ENCODE measurements around the gene ARRDC2.

GRCh38 chr19:17975032-17975431 lies 32.9 kb upstream of the ARRDC2 start:
- no peak for TF ChIP-seq EP400 (IDR thresholded peaks at IDR 0.05)
- TF ChIP-seq YY1 (IDR thresholded peaks at IDR 0.05; ENCODE audit: borderline replicate concordance in 1 of 3, control insufficient read depth in 1 of 3, extremely low read depth in 1 of 3, insufficient read depth in 3 of 3, insufficient read length in 1 of 3, insufficient replicate concordance in 2 of 3, low read depth in 1 of 3, low read length in 2 of 3) = no peak
- TF ChIP-seq ZNF449 (CRISPR knock-in tag; IDR thresholded peaks at IDR 0.05) = no peak
- TF ChIP-seq KDM1A (IDR thresholded peaks at IDR 0.05) = no peak
- TF ChIP-seq CBX2 (IDR thresholded peaks at IDR 0.05; ENCODE audit: insufficient read depth, low read length, poor library complexity, severe bottlenecking) = no peak
- TF ChIP-seq POLR2AphosphoS5 (IDR thresholded peaks at IDR 0.05; ENCODE audit: control insufficient read depth, insufficient read depth, low read depth, low read length) = no peak
- no peak for TF ChIP-seq ZBTB8A (IDR thresholded peaks at IDR 0.05; ENCODE audit: partially characterized antibody)
- no peak for TF ChIP-seq ZBED1 (IDR thresholded peaks at IDR 0.05)
- no peak for TF ChIP-seq HDAC1 (IDR thresholded peaks at IDR 0.05)
- no peak for TF ChIP-seq EZH2 (IDR thresholded peaks at IDR 0.05; ENCODE audit: borderline replicate concordance, low read depth, low read length)
- TF ChIP-seq MAX (CRISPR knock-in tag; IDR thresholded peaks at IDR 0.05) = no peak
